Breast epithelium (tissue), 4 donors: Measurements from ENCODE around the gene TVP23A. TPM values are rescaled to one million over a fixed set of nuclear protein-coding genes. Genes with fewer than 3 reads are reported as not detected.

ENCODE experiments used
- DNase-seq, 2 donors: peaks; one replicate each; pipeline ENCODE4 v3.0.0-alpha.2; 2019; ENCODE audit warnings: low spot score in 2 of 2
- H3K27ac ChIP-seq, 2 donors: fragments of 200-600 bp; sonication (generic) in 1 of 2; one replicate each; pipeline ENCODE4 v1.5.1; 2016 to 2019; ENCODE audit warnings: mild to moderate bottlenecking in 1 of 2
- H3K27me3 ChIP-seq, 2 donors: fragments of 200-600 bp; sonication (generic) in 1 of 2; one replicate each; pipeline versions ENCODE4 v1.5.1 to v1.6.0; 2017 to 2019; ENCODE audit warnings: control low read depth in 1 of 2, mild to moderate bottlenecking in 1 of 2
- H3K36me3 ChIP-seq: fragments of 200-600 bp; one replicate; pipeline ENCODE4 v1.5.1; 2019
- H3K4me1 ChIP-seq, 2 donors: fragments of 200-600 bp; sonication (generic); one replicate each; pipeline ENCODE4 v1.5.1; 2016 to 2019; ENCODE audit warnings: control low read depth in 1 of 2
- H3K4me3 ChIP-seq, 3 donors: fragments of 200-600 bp; sonication (generic); 1 replicate in 2 of 3; 2 replicates in 1 of 3; pipeline ENCODE4 v1.5.1; 2016 to 2019; ENCODE audit warnings: mild to moderate bottlenecking in 3 of 3, moderate library complexity in 2 of 3
- H3K9me3 ChIP-seq, 2 donors: fragments of 200-600 bp; sonication (generic) in 1 of 2; one replicate each; pipeline ENCODE4 v1.5.1; 2016 to 2019; ENCODE audit warnings: control low read depth in 1 of 2
- CTCF ChIP-seq, 3 donors: fragments of 450-650 bp; IDR thresholded peaks; one replicate each; pipeline ENCODE4 v1.5.1; 2016 to 2017; ENCODE audit warnings: antibody characterized with exemption in 3 of 3, mild to moderate bottlenecking in 3 of 3, moderate library complexity in 3 of 3
- POLR2A ChIP-seq: fragments of 450-650 bp; IDR thresholded peaks from one replicate; pipeline ENCODE4 v1.6.1; 2016; ENCODE audit warnings: antibody characterized with exemption, mild to moderate bottlenecking, moderate library complexity
- POLR2AphosphoS5 ChIP-seq, 3 donors: sonication (generic); formaldehyde crosslinking; IDR thresholded peaks; one replicate each; pipeline ENCODE4 v1.6.1; 2017; ENCODE audit warnings: antibody characterized with exemption in 3 of 3
- intact Hi-C: fragments of 100-400 bp; cut with DNase I; formaldehyde crosslinking; loops from one replicate; pipeline ENCODE4 v1.15.1; 2023; ENCODE audit warnings: low total_unique reads
- total RNA-seq, 3 donors: library from RNA; depleted of rRNA; stranded (reverse); fragments of >200 nt; gene quantifications; one replicate each; pipeline ENCODE4 v1.1.0, GENCODE V29; 2016

Gene TVP23A
- total RNA-seq, 3 donors from 2014 or later, result under 0.01 to 1.3 TPM; not detected in 1

GRCh38 chr16:10862438-10862837 is 43.8 kb upstream of the TVP23A start:
- no peak for TF ChIP-seq CTCF (IDR thresholded peaks at IDR 0.05)
- no peak for TF ChIP-seq POLR2AphosphoS5 (IDR thresholded peaks at IDR 0.05)
- TF ChIP-seq POLR2A, result no peak
- DNase-seq, result no peak
- intact Hi-C loops, result no loop called here
- H3K27ac ChIP-seq, result no peak overlapping the region
- no peak overlapping the region for H3K4me3 ChIP-seq
- H3K9me3 ChIP-seq, result no peaks in the 10 kb centered on the region
- H3K36me3 ChIP-seq, result no peaks in the 10 kb centered on the region
- H3K27me3 ChIP-seq, result no peaks in the 10 kb centered on the region
- peaks cover 0 to 3% of the 10 kb centered on the region in 2 donors for H3K4me1 ChIP-seq

GRCh38 chr16:10859658-10860057 is 41.1 kb upstream of the TVP23A start:
- DNase-seq, result no peak
- no peaks in the 10 kb centered on the region for H3K4me1 ChIP-seq
- H3K27ac ChIP-seq, result no peak overlapping the region

GRCh38 chr16:10859020-10859419 is 40.4 kb upstream of the TVP23A start:
- no peaks in the 10 kb centered on the region for H3K36me3 ChIP-seq
- intact Hi-C loops, result no loop called here
- no peaks in the 10 kb centered on the region for H3K9me3 ChIP-seq
- TF ChIP-seq CTCF (IDR thresholded peaks at IDR 0.05) (no peak), POLR2AphosphoS5 (IDR thresholded peaks at IDR 0.05) (no peak), POLR2A (no peak)
- no peak for DNase-seq
- no peak overlapping the region for H3K27ac ChIP-seq
- no peaks in the 10 kb centered on the region for H3K27me3 ChIP-seq
- H3K4me3 ChIP-seq, result no peak overlapping the region
- H3K4me1 ChIP-seq, result no peaks in the 10 kb centered on the region

More at GRCh38 chr16:10859658-10860057, 41.1 kb upstream of the TVP23A start:
- intact Hi-C loops, result no loop called here
- Histone ChIP-seq H3K36me3 (no peaks in the 10 kb centered on the region), H3K9me3 (no peaks in the 10 kb centered on the region), H3K27me3 (no peaks in the 10 kb centered on the region), H3K4me3 (no peak overlapping the region)
- TF ChIP-seq POLR2AphosphoS5 (IDR thresholded peaks at IDR 0.05) (no peak), CTCF (IDR thresholded peaks at IDR 0.05) (no peak), POLR2A (no peak)

GRCh38 chr16:10858203-10858602 is 39.6 kb upstream of the TVP23A start:
- Histone ChIP-seq H3K27ac (no peak overlapping the region), H3K27me3 (no peaks in the 10 kb centered on the region), H3K9me3 (no peaks in the 10 kb centered on the region), H3K4me3 (no peak overlapping the region), H3K36me3 (no peaks in the 10 kb centered on the region), H3K4me1 (no peaks in the 10 kb centered on the region)
- intact Hi-C loops, result no loop called here
- no peak for DNase-seq
- TF ChIP-seq POLR2A (no peak), CTCF (IDR thresholded peaks at IDR 0.05) (no peak), POLR2AphosphoS5 (IDR thresholded peaks at IDR 0.05) (no peak)

- no peak for TF ChIP-seq POLR2AphosphoS5 (IDR thresholded peaks at IDR 0.05)
- no peak for TF ChIP-seq POLR2A
- TF ChIP-seq CTCF (IDR thresholded peaks at IDR 0.05), result no peak
- intact Hi-C loops, result no loop called here
- H3K36me3 ChIP-seq, result no peaks in the 10 kb centered on the region
- no peak overlapping the region for H3K27ac ChIP-seq
- H3K9me3 ChIP-seq, result no peaks in the 10 kb centered on the region
- no peaks in the 10 kb centered on the region for H3K4me1 ChIP-seq
- no peaks in the 10 kb centered on the region for H3K27me3 ChIP-seq
- DNase-seq, result no peak
- no peak overlapping the region for H3K4me3 ChIP-seq
Measured at GRCh38 chr16:10856042-10856441, 37.4 kb upstream of the TVP23A start.
